ENCODE results near the gene HDGFL2.

The HDGFL2 gene

GRCh38 chr19:4472174-4472974, at the start of gene HDGFL2:
Gene HDGFL2, plus strand, starts transcription at chr19:4472297. Its CDS starts 54 bp downstream, at chr19:4472351.
- TF ChIP-seq CTCF (IDR thresholded peaks at IDR 0.05) = no peak
- H3K27ac ChIP-seq = peak within 1 kb of the TSS; percentile 70 to 85
- DNase-seq (ENCODE audit: low spot score) = no peak

GRCh38 chr19:4423416-4424126, 48.5 kb upstream of the HDGFL2 start:
- no peak for TF ChIP-seq CTCF (IDR thresholded peaks at IDR 0.05)
- Histone ChIP-seq H3K4me3 (no peak overlapping the region), H3K27ac (no peak overlapping the region)
- no peak for DNase-seq (ENCODE audit: low spot score)

More at GRCh38 chr19:4472174-4472974, at the start of gene HDGFL2:
- peak within 1 kb of the TSS; percentile 86 for H3K4me3 ChIP-seq

GRCh38 chr19:4425537-4425936, 46.6 kb upstream of the HDGFL2 start:
- no peak overlapping the region for H3K4me3 ChIP-seq
- no peak for DNase-seq (ENCODE audit: low spot score)
- no peak for TF ChIP-seq CTCF (IDR thresholded peaks at IDR 0.05)

GRCh38 chr19:4428326-4428975, 43.6 kb upstream of the HDGFL2 start:
- Histone ChIP-seq H3K27ac (no peak overlapping the region), H3K4me3 (no peak overlapping the region)
- DNase-seq (ENCODE audit: low spot score) = no peak
- no peak for TF ChIP-seq CTCF (IDR thresholded peaks at IDR 0.05)

More at GRCh38 chr19:4425537-4425936, 46.6 kb upstream of the HDGFL2 start:
- H3K27ac ChIP-seq = no peak overlapping the region

GRCh38 chr19:4429256-4429655, 42.8 kb upstream of the HDGFL2 start:
- no peak for DNase-seq (ENCODE audit: low spot score)
- Histone ChIP-seq H3K27ac (no peak overlapping the region), H3K4me3 (no peak overlapping the region)
- no peak for TF ChIP-seq CTCF (IDR thresholded peaks at IDR 0.05)

- DNase-seq (ENCODE audit: low spot score) = no peak
- Histone ChIP-seq H3K4me3 (no peak overlapping the region), H3K27ac (no peak overlapping the region)
- TF ChIP-seq CTCF (IDR thresholded peaks at IDR 0.05) = no peak
These were observed 42.3 kb upstream of the HDGFL2 start for GRCh38 chr19:4429771-4430171.
